NCI-H2227 treated with DMSO at 0.1 percent for 48 hours (cell line): ENCODE data around the gene ZNF17.
A peak's percentile ranks its signal among the peaks of the same experiment; 100 is the strongest.
"Not testable (repeated sequence)": the region's sequence is repeated elsewhere in the genome, so short reads cannot be mapped to it uniquely, and the experiment has no call there.

ENCODE experiments used
- DNase-seq: peaks from one replicate; lab custom pipeline; 2025; lab: John Stamatoyannopoulos, UW

The ZNF17 gene

GRCh38 chr19:57410877-57411671, at the start of gene ZNF17:
Gene ZNF17, plus strand, starts transcription at chr19:57411161. Its CDS starts 2,455 bp downstream, at chr19:57413616.
- peak; percentile 99 for DNase-seq

GRCh38 chr19:57362419-57362818, 48.5 kb upstream of the ZNF17 start:
- no peak for DNase-seq

GRCh38 chr19:57362997-57363687, 47.8 kb upstream of the ZNF17 start, which contains the start of the genes TRAPPC2B and ZNF547:
Gene TRAPPC2B, plus strand, starts transcription at chr19:57363551. Its CDS starts 1,283 bp downstream, at chr19:57364834.
Gene ZNF547, plus strand, starts transcription at chr19:57363551. Its CDS starts 5,005 bp downstream, at chr19:57368556.
- DNase-seq, result peak; percentile 100

- peak; percentile 24 for DNase-seq
Observed at GRCh38 chr19:57363688-57364181, 47.2 kb upstream of the ZNF17 start.

- no peak for DNase-seq
Observed at GRCh38 chr19:57366776-57367175, 44.2 kb upstream of the ZNF17 start.

- no peak for DNase-seq
Observed at GRCh38 chr19:57374179-57374578, 36.8 kb upstream of the ZNF17 start.

GRCh38 chr19:57374647-57375046, 36.3 kb upstream of the ZNF17 start:
- DNase-seq, result not testable (repeated sequence)

GRCh38 chr19:57376151-57376550, 34.8 kb upstream of the ZNF17 start:
- no peak for DNase-seq

- DNase-seq, result no peak
Observed at GRCh38 chr19:57377498-57378146, 33.3 kb upstream of the ZNF17 start.

- no peak for DNase-seq
Observed at GRCh38 chr19:57380923-57381322, 30.0 kb upstream of the ZNF17 start.

- no peak for DNase-seq
Observed at GRCh38 chr19:57382806-57383488, 28.0 kb upstream of the ZNF17 start.

GRCh38 chr19:57389194-57389729, 21.7 kb upstream of the ZNF17 start:
- no peak for DNase-seq

- peak; percentile 100 for DNase-seq
Observed at GRCh38 chr19:57389730-57390598, 21.0 kb upstream of the ZNF17 start, which contains the start of gene ZNF548. Gene ZNF548, plus strand, starts transcription at chr19:57389854. Its CDS starts 246 bp downstream, at chr19:57390100.

GRCh38 chr19:57395710-57396109, 15.3 kb upstream of the ZNF17 start:
- DNase-seq, result no peak

- no peak for DNase-seq
Observed at GRCh38 chr19:57398868-57399267, 12.1 kb upstream of the ZNF17 start.

- DNase-seq, result no peak
Observed at GRCh38 chr19:57403737-57404563, 7.0 kb upstream of the ZNF17 start.

GRCh38 chr19:57406516-57407123, 4.3 kb upstream of the ZNF17 start:
- DNase-seq, result peak; percentile 27

- DNase-seq, result no peak
Observed at GRCh38 chr19:57419439-57419838, 8.5 kb downstream of the ZNF17 start.

- DNase-seq, result no peak
Observed at GRCh38 chr19:57421037-57421436, 10.1 kb downstream of the ZNF17 start.
